Natural killer cell (primary cell): Measurements from ENCODE around the gene BBS9. TPM values are rescaled to one million over a fixed set of nuclear protein-coding genes. Genes with fewer than 3 reads are reported as not detected.

Experiments used
- ATAC-seq, 3 donors: fragments of 150-1000 bp in 2 of 3; fragments of 200-7000 bp in 1 of 3; cut with Tn5 transposase; 1 replicate in 1 of 3; 2 replicates in 2 of 3; pipeline ENCODE4 v1.10.0; 2021; ENCODE audit warnings: mild to moderate bottlenecking in 2 of 3, moderate library complexity in 2 of 3
- DNase-seq, 2 donors: peaks; one replicate each; pipeline versions ENCODE4 v3.0.0 to v3.0.0-alpha.2; 2013 to 2021; ENCODE audit warnings: mixed read lengths in 1 of 2
- H3K27ac ChIP-seq: one replicate; pipeline ENCODE4 v1.5.1; 2013; ENCODE audit warnings: mild to moderate bottlenecking, low read length
- H3K27me3 ChIP-seq: one replicate; pipeline ENCODE4 v1.6.1; 2013; ENCODE audit warnings: low read length; ENCODE audit not compliant: control insufficient read depth, insufficient read depth
- H3K36me3 ChIP-seq: one replicate; pipeline ENCODE4 v1.6.1; 2013; ENCODE audit warnings: low read length; ENCODE audit not compliant: control insufficient read depth, insufficient read depth
- H3K4me1 ChIP-seq: one replicate; pipeline ENCODE4 v1.6.1; 2013; ENCODE audit warnings: low read length; ENCODE audit not compliant: control insufficient read depth, insufficient read depth
- H3K4me3 ChIP-seq: one replicate; pipeline ENCODE4 v1.5.1; 2013; ENCODE audit warnings: low read length
- H3K9me3 ChIP-seq: one replicate; pipeline ENCODE4 v1.6.1; 2013; ENCODE audit warnings: low read length; ENCODE audit not compliant: control insufficient read depth, insufficient read depth
- H3K27ac Mint-ChIP-seq, 2 donors: one replicate each; pipeline ENCODE4 v1.8.0; 2022; ENCODE audit warnings: mild to moderate bottlenecking in 2 of 2, mixed read lengths in 2 of 2, moderate library complexity in 1 of 2
- H3K27me3 Mint-ChIP-seq, 2 donors: one replicate each; pipeline ENCODE4 v1.8.0; 2022; ENCODE audit warnings: low read depth in 2 of 2, mixed read lengths in 2 of 2
- H3K36me3 Mint-ChIP-seq: one replicate; pipeline ENCODE4 v1.8.0; 2022; ENCODE audit warnings: mixed read lengths
- H3K4me1 Mint-ChIP-seq, 2 donors: one replicate each; pipeline ENCODE4 v1.8.0; 2022; ENCODE audit warnings: mixed read lengths in 2 of 2
- H3K4me3 Mint-ChIP-seq: one replicate; pipeline ENCODE4 v1.8.0; 2022; ENCODE audit warnings: mild to moderate bottlenecking, moderate library complexity, mixed read lengths
- H3K9me3 Mint-ChIP-seq, 2 donors: one replicate each; pipeline ENCODE4 v1.8.0; 2022; ENCODE audit warnings: mixed read lengths in 2 of 2
- CTCF ChIP-seq: fragments of 200-600 bp; IDR thresholded peaks from one replicate; pipeline ENCODE4 v1.8.0; 2022; ENCODE audit warnings: antibody characterized with exemption
- WGBS: methylation state at CpG from one replicate; pipeline ENCODE4 v1.1.7; 2013; ENCODE audit warnings: missing lambda C conversion rate; ENCODE audit not compliant: insufficient coverage; 5-methylcytosine and 5-hydroxymethylcytosine counted together
- intact Hi-C: fragments of 100-400 bp; cut with micrococcal nuclease; formaldehyde crosslinking; loops from one replicate; pipeline ENCODE4 v1.14.2; 2022
- total RNA-seq, 4 donors: library from RNA; stranded (reverse); fragments of 120-200 nt in 1 of 4; gene quantifications; one replicate each; pipeline versions ENCODE4 v1.2.3 to v1.2.4, GENCODE V29; 2013 to 2022

BBS9 gene
- total RNA-seq, 3 donors from 2014 or later (not counting 1 experiment from before 2014, with no cell fraction given): 25.1 to 34.6 (median 34.4) TPM

DNA sequence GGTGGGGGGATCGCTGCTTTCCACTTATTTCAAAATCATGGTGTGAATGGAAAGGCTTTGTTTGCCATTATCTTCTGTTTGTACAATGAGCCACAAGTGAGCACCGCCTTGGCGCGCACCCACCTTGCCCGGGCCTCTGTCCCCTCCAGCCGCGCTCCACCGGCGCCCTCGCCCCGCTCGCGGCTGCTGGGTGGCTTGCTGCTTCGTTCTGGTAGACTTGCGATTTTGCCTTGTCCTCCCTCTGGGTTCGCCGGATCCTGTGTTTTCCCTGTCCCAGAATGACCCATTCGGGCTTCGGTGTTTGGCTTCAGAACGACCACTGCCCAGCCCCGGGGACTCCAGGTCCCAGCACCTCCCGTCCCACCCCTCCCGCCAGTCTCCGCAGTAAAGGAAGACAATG, 503.0 kb downstream of the BBS9 start:
- no peak for TF ChIP-seq CTCF
- Histone ChIP-seq H3K4me1 (no peaks in the 10 kb centered on the region), H3K27ac (no peak overlapping the region), H3K27me3 (no peaks in the 10 kb centered on the region), H3K4me3 (no peak overlapping the region), H3K36me3 (no peaks in the 10 kb centered on the region), H3K9me3 (no peaks in the 10 kb centered on the region)
- Mint-ChIP-seq H3K4me1 (peaks cover 0 to 16% of the 10 kb centered on the region in 2 donors), H3K9me3 (no peaks in the 10 kb centered on the region), H3K4me3 (no peak overlapping the region), H3K36me3 (no peaks in the 10 kb centered on the region), H3K27ac (no peak overlapping the region), H3K27me3 (no peaks in the 10 kb centered on the region)
- intact Hi-C loops: no loop called here
- WGBS: 97% methylated on average over 24 of the region's 24 CpGs
- no peak for DNase-seq
- no peak for ATAC-seq

DNA sequence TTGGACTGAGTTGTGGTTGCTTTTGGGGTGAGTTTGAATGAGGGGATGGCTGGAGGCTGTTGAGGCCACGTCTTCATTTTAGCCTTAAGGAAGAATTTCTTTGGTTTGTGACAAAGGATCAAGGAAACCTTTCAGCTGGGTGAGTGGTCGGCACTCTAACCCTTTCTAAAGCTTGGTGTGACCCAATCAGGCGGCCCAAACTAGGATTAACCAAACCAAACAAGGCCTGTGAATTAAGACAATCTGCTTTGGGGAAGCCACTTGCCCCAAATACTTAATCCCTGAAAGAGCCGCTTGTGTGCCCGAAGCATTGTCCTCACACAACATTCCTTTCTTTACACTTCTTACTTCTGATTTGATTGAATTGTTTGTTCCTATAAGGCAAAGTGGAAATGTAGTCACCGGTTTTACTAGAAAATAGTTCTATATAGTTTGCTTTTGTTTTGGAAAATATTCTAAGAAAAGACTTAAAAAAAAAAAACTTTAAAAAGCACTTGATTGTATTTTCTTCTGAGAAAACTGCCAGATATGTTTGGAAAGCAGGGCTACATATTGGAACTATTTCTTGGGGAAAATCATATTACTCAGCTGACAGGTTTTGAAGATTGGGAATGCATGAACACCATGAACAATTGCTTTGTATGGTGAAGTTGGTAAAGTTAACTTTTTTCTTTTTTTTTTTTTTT, 503.6 kb downstream of the BBS9 start:
- Histone ChIP-seq H3K4me3 (no peak overlapping the region), H3K9me3 (no peaks in the 10 kb centered on the region), H3K36me3 (no peaks in the 10 kb centered on the region), H3K27me3 (no peaks in the 10 kb centered on the region), H3K4me1 (no peaks in the 10 kb centered on the region), H3K27ac (no peak overlapping the region)
- Mint-ChIP-seq H3K9me3 (no peaks in the 10 kb centered on the region), H3K27me3 (no peaks in the 10 kb centered on the region), H3K27ac (no peak overlapping the region), H3K4me1 (peaks cover 0 to 16% of the 10 kb centered on the region in 2 donors), H3K4me3 (no peak overlapping the region), H3K36me3 (no peaks in the 10 kb centered on the region)
- ATAC-seq (no peak), DNase-seq (no peak)
- WGBS: 85% methylated on average over 3 of the region's 6 CpGs
- TF ChIP-seq CTCF: no peak
- intact Hi-C loops: no loop called here

- intact Hi-C loops: no loop called here
- no peak overlapping the region for H3K4me3 ChIP-seq
- H3K9me3 Mint-ChIP-seq: no peaks in the 10 kb centered on the region
- WGBS: 73% methylated on average over 7 of the region's 7 CpGs
- no peaks in the 10 kb centered on the region for H3K9me3 ChIP-seq
- H3K27me3 ChIP-seq: no peaks in the 10 kb centered on the region
- H3K4me1 Mint-ChIP-seq: peaks cover 5 to 21% of the 10 kb centered on the region in 2 donors
- H3K27ac ChIP-seq: no peak overlapping the region
- DNase-seq (no peak), ATAC-seq (no peak)
- H3K4me1 ChIP-seq: no peaks in the 10 kb centered on the region
- no peaks in the 10 kb centered on the region for H3K27me3 Mint-ChIP-seq
- no peaks in the 10 kb centered on the region for H3K36me3 Mint-ChIP-seq
- H3K27ac Mint-ChIP-seq: no peak overlapping the region
- H3K4me3 Mint-ChIP-seq: no peak overlapping the region
- TF ChIP-seq CTCF: no peak
- no peaks in the 10 kb centered on the region for H3K36me3 ChIP-seq
Measured at GRCh38 chr7:33634606-33635005, 505.2 kb downstream of the BBS9 start.

GRCh38 chr7:33636359-33636758, 507.0 kb downstream of the BBS9 start:
- Histone ChIP-seq H3K9me3 (no peaks in the 10 kb centered on the region), H3K27me3 (no peaks in the 10 kb centered on the region), H3K4me3 (no peak overlapping the region), H3K4me1 (no peaks in the 10 kb centered on the region), H3K36me3 (no peaks in the 10 kb centered on the region), H3K27ac (no peak overlapping the region)
- no peak overlapping the region for H3K4me3 Mint-ChIP-seq
- ATAC-seq (no peak), DNase-seq (no peak)
- 100% methylated on average over 1 of the region's 3 CpGs for WGBS
- peaks cover 14 to 32% of the 10 kb centered on the region in 2 donors for H3K4me1 Mint-ChIP-seq
- H3K9me3 Mint-ChIP-seq: no peaks in the 10 kb centered on the region
- no peak overlapping the region for H3K27ac Mint-ChIP-seq
- H3K27me3 Mint-ChIP-seq: no peaks in the 10 kb centered on the region
- no peak for TF ChIP-seq CTCF
- H3K36me3 Mint-ChIP-seq: no peaks in the 10 kb centered on the region
- intact Hi-C loops: no loop called here
